WERI-Rb-1 (cell line): ENCODE data around the gene SERPINA4.
"Not testable (repeated sequence)": the region's sequence is repeated elsewhere in the genome, so short reads cannot be mapped to it uniquely, and the experiment has no call there.

Experiments
- DNase-seq: peaks from one replicate; pipeline ENCODE4 v3.0.0-alpha.2; 2020
- H3K27ac ChIP-seq: fragments of 250-450 bp; sonication (Bioruptor Pico); 2 replicates; pipeline ENCODE4 v1.5.1; 2020; ENCODE audit warnings: mild to moderate bottlenecking, moderate library complexity
- H3K27me3 ChIP-seq: fragments of 250-450 bp; sonication (Bioruptor Pico); 2 replicates; pipeline ENCODE4 v1.5.1; 2021; ENCODE audit warnings: mild to moderate bottlenecking, low read depth, moderate library complexity; ENCODE audit not compliant: insufficient read depth, severe bottlenecking
- H3K36me3 ChIP-seq: fragments of 250-450 bp; sonication (Bioruptor Pico); 2 replicates; pipeline ENCODE4 v1.5.1; 2020; ENCODE audit warnings: mild to moderate bottlenecking, moderate library complexity
- H3K4me3 ChIP-seq: 2 replicates; pipeline ENCODE4 v1.5.1; 2011; ENCODE audit warnings: low read depth, mild to moderate bottlenecking, control low read depth, low read length
- H3K9me3 ChIP-seq: fragments of 250-450 bp; sonication (Bioruptor Pico); 2 replicates; pipeline ENCODE4 v1.5.1; 2021; ENCODE audit warnings: mild to moderate bottlenecking, moderate library complexity; ENCODE audit not compliant: severe bottlenecking
- CTCF ChIP-seq: IDR thresholded peaks from 2 replicates; pipeline ENCODE4 v1.5.1; 2011; ENCODE audit warnings: low read depth, mild to moderate bottlenecking, control low read depth, inconsistent platforms, low read length

SERPINA4 gene

GRCh38 chr14:94571950-94572349 lies 10.7 kb downstream of the SERPINA4 start:
- H3K27me3 ChIP-seq = peaks cover 83% of the 10 kb centered on the region
- no peaks in the 10 kb centered on the region for H3K9me3 ChIP-seq
- no peak overlapping the region for H3K4me3 ChIP-seq
- no peaks in the 10 kb centered on the region for H3K36me3 ChIP-seq
- no peak overlapping the region for H3K27ac ChIP-seq
- DNase-seq = no peak
- no peak for TF ChIP-seq CTCF

- Histone ChIP-seq H3K9me3 (no peaks in the 10 kb centered on the region), H3K4me3 (no peak overlapping the region), H3K27ac (no peak overlapping the region), H3K36me3 (no peaks in the 10 kb centered on the region), H3K27me3 (peaks cover 80% of the 10 kb centered on the region)
- no peak for DNase-seq
- TF ChIP-seq CTCF = no peak
These were observed 11.5 kb downstream of the SERPINA4 start for GRCh38 chr14:94572637-94573303.

GRCh38 chr14:94573475-94574277 lies 12.4 kb downstream of the SERPINA4 start:
- Histone ChIP-seq H3K36me3 (no peaks in the 10 kb centered on the region), H3K9me3 (no peaks in the 10 kb centered on the region), H3K27ac (no peak overlapping the region), H3K4me3 (no peak overlapping the region), H3K27me3 (peaks cover 81% of the 10 kb centered on the region)
- DNase-seq = no peak
- TF ChIP-seq CTCF = no peak

DNA sequence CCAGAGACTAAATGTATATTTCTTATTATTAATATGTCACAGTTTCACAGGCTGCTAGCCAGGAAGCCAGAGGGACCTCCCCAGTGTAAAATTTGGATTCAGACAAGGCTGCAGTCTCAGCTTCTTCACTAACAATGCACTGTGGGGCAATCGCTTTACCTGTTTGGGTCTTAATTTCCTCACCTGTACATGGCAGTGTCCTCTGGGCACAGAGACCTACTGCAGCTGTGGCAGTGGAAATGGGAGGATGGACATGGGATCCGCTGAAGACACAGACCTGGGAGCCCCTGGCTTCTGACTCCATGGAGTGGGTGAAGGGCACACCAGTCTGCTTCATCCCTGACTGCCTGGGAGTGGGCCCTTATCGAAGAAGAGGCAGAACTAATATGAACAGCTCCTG lies 13.1 kb downstream of the SERPINA4 start:
- Histone ChIP-seq H3K4me3 (no peak overlapping the region), H3K36me3 (no peaks in the 10 kb centered on the region), H3K27ac (no peak overlapping the region), H3K9me3 (no peaks in the 10 kb centered on the region), H3K27me3 (peaks cover 82% of the 10 kb centered on the region)
- no peak for TF ChIP-seq CTCF
- DNase-seq = no peak

- no peak for DNase-seq
- Histone ChIP-seq H3K4me3 (no peak overlapping the region), H3K9me3 (no peaks in the 10 kb centered on the region), H3K27ac (no peak overlapping the region), H3K27me3 (peaks cover 71% of the 10 kb centered on the region), H3K36me3 (no peaks in the 10 kb centered on the region)
- TF ChIP-seq CTCF = no peak
These were observed 14.7 kb downstream of the SERPINA4 start for GRCh38 chr14:94575730-94576585.

DNA sequence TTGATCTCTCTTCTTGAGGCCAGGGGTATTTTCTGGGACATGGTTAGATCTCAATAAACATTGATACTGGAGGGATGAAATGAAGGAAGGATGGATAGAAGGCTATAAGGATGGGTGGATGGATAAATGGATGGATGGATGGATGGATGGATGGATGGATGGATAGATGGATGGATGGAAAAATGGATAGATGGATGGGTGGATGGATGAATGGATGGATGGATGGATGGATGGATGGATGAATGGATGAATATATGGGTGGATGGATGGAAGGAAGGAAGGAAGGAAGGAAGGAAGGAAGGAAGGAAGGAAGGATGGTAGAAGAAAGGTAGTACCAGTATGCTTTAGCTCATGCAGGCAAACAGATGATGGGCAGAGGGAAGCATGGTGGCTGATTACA lies 16.2 kb downstream of the SERPINA4 start:
- H3K4me3 ChIP-seq, H3K9me3 ChIP-seq, H3K27ac ChIP-seq, H3K36me3 ChIP-seq, DNase-seq: not testable (repeated sequence)
- H3K27me3 ChIP-seq = peaks cover 67% of the 10 kb centered on the region
